SK-N-MC (cell line): ENCODE results near the gene ZSCAN30.

Experiments
- DNase-seq: peaks from one replicate; pipeline ENCODE4 v3.0.0-alpha.2; 2011; ENCODE audit warnings: low read depth, low spot score
- H3K27ac ChIP-seq: fragments of 200-600 bp; sonication (generic); 2 replicates; pipeline ENCODE4 v1.5.1; 2016; ENCODE audit warnings: mixed run types
- H3K36me3 ChIP-seq: fragments of 200-600 bp; sonication (generic); 2 replicates; pipeline ENCODE4 v1.6.1; 2017; ENCODE audit warnings: antibody characterized with exemption, low read length, mixed read lengths; ENCODE audit not compliant: insufficient read depth
- H3K4me3 ChIP-seq: fragments of 200-600 bp; sonication (generic); 2 replicates; pipeline ENCODE4 v1.5.1; 2016
- H3K9ac ChIP-seq: fragments of 200-600 bp; sonication (generic); 2 replicates; pipeline ENCODE4 v1.8.0; 2017; ENCODE audit warnings: mixed run types, mixed read lengths; ENCODE audit not compliant: insufficient read length
- H3K9me3 ChIP-seq: fragments of 200-600 bp; sonication (generic); 2 replicates; pipeline ENCODE4 v1.6.1; 2017; ENCODE audit warnings: low read depth, mild to moderate bottlenecking, antibody characterized with exemption, low read length, moderate library complexity, mixed read lengths
- EZH2 ChIP-seq: fragments of 200-600 bp; sonication (generic); IDR thresholded peaks from one replicate; pipeline ENCODE4 v1.6.1; 2017; ENCODE audit warnings: antibody characterized with exemption
- FOXP2 ChIP-seq: optimal IDR thresholded peaks from 2 replicates; pipeline ENCODE3; 2011; ENCODE audit warnings: mild to moderate bottlenecking, moderate library complexity; ENCODE audit not compliant: insufficient read depth; ENCODE audit errors: extremely low read length, control extremely low read depth
- POLR2AphosphoS5 ChIP-seq: IDR thresholded peaks from 2 replicates; pipeline ENCODE4 v1.6.1; 2012; ENCODE audit warnings: mild to moderate bottlenecking, low read depth, low read length, borderline replicate concordance

Gene ZSCAN30

DNA sequence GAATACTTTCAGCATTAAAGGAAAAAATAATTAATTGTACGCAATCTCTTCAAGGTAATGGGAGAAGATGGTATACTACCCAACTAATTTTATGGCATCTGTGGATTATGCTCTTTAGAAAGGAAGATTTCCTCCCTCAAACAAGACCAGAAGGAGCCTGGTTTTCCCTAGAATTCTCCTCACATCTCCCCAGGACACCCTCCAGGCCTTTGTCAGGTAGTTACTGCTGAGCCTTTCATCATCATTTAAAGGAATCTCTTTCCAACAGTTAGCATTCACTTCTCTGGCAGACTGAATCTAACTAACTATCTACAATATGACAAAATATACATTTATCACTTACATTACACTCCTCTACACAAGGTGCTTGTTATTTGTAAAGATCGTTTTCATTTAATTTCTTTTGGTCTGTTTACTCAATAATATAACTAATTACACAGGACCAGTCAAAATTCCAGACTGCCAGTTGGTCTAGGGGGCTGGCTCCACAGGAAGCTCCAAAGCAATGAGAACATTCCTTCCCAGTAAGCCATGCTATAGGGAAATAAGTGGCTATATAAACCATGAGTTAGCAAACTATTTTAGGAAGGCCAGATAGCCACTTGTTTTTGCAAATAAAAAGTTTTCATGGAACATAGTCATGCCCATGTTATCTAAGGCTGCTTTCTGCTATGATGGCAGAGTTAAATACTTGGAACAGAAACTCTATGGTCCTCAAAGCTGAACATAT lies 35.1 kb upstream of the ZSCAN30 start:
- no peak overlapping the region for H3K27ac ChIP-seq
- no peak overlapping the region for H3K4me3 ChIP-seq
- H3K36me3 ChIP-seq = no peaks in the 10 kb centered on the region
- no peak for DNase-seq
- no peaks in the 10 kb centered on the region for H3K9me3 ChIP-seq
- TF ChIP-seq FOXP2 (no peak), EZH2 (no peak), POLR2AphosphoS5 (no peak)
- no peak overlapping the region for H3K9ac ChIP-seq

GRCh38 chr18:35322486-35323458 lies 32.7 kb upstream of the ZSCAN30 start:
- Histone ChIP-seq H3K27ac (no peak overlapping the region), H3K36me3 (no peaks in the 10 kb centered on the region), H3K9ac (no peak overlapping the region), H3K4me3 (no peak overlapping the region), H3K9me3 (no peaks in the 10 kb centered on the region)
- DNase-seq = no peak
- TF ChIP-seq EZH2 (no peak), POLR2AphosphoS5 (no peak), FOXP2 (no peak)

DNA sequence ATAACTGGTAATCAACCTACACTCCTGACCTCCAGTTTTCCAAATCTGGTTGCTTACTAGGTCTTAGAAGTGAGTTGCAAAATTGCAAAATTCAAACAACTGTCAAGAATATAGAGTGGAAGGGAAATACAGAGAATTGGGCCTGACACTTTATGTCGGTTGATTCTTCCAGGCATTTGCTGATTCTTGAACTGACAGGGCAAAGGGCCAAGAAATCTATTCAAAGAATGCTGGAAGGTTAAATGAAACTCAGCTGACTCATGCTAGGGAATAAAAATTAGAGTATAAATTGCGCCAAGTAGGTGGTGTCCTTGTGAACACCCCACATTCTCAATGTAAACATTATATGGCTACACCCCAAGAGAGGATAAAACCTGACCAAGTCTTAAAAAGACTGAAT lies 21.5 kb upstream of the ZSCAN30 start:
- Histone ChIP-seq H3K9ac (no peak overlapping the region), H3K4me3 (no peak overlapping the region), H3K9me3 (peaks cover 14% of the 10 kb centered on the region; the same call in 1 of the 2 replicates), H3K27ac (no peak overlapping the region), H3K36me3 (peaks cover 11% of the 10 kb centered on the region)
- no peak for DNase-seq
- no peak for TF ChIP-seq FOXP2
- TF ChIP-seq EZH2 = no peak
- no peak for TF ChIP-seq POLR2AphosphoS5

- TF ChIP-seq EZH2 = no peak
- TF ChIP-seq FOXP2 = no peak
- TF ChIP-seq POLR2AphosphoS5 = no peak
- peaks cover 58% of the 10 kb centered on the region for H3K36me3 ChIP-seq
- peaks cover 34% of the 10 kb centered on the region; the same call in 1 of the 2 replicates for H3K9me3 ChIP-seq
- H3K9ac ChIP-seq = no peak overlapping the region
- H3K27ac ChIP-seq = no peak overlapping the region
- no peak for DNase-seq
- no peak overlapping the region for H3K4me3 ChIP-seq
Observed at GRCh38 chr18:35306588-35307250, 16.7 kb upstream of the ZSCAN30 start.

- Histone ChIP-seq H3K27ac (no peak overlapping the region), H3K9ac (no peak overlapping the region), H3K4me3 (no peak overlapping the region), H3K9me3 (peaks cover 47% of the 10 kb centered on the region; the same call in 1 of the 2 replicates), H3K36me3 (peaks cover 78% of the 10 kb centered on the region)
- TF ChIP-seq FOXP2 (no peak), EZH2 (no peak), POLR2AphosphoS5 (no peak)
- no peak for DNase-seq
Observed at GRCh38 chr18:35303610-35304009, 13.6 kb upstream of the ZSCAN30 start.

- Histone ChIP-seq H3K36me3 (peaks cover 79% of the 10 kb centered on the region), H3K4me3 (no peak overlapping the region), H3K9ac (no peak overlapping the region), H3K27ac (no peak overlapping the region), H3K9me3 (peaks cover 9% of the 10 kb centered on the region; the same call in 1 of the 2 replicates)
- DNase-seq = no peak
- TF ChIP-seq EZH2 = no peak
- TF ChIP-seq FOXP2 = no peak
- TF ChIP-seq POLR2AphosphoS5 = no peak
Observed at GRCh38 chr18:35296060-35296459, 6.0 kb upstream of the ZSCAN30 start.

DNA sequence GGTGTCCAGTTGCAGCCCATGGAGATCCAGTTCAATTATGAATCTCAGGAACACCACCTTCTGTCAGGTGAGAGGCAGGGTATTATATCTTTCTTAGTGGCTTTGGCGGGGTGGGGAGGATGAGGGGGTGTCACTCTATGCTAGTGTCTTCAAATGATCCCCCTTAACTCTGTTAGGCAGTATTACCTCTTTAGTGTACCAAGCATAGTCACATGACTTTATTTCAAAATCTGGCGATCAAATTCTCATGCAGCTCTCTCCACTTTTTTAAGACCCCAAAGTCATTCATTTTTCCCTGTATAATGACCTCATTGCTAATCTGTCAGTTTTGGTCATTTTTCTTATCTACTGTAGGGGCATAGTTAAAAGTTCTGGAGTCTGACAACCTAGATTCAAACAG lies 1.1 kb upstream of the ZSCAN30 start:
- DNase-seq = no peak
- Histone ChIP-seq H3K27ac (no peak overlapping the region), H3K9me3 (peaks cover 5% of the 10 kb centered on the region), H3K4me3 (peak overlapping the region; percentile 90), H3K9ac (peak overlapping the region; percentile 88), H3K36me3 (peaks cover 44% of the 10 kb centered on the region)
- no peak for TF ChIP-seq FOXP2
- no peak for TF ChIP-seq POLR2AphosphoS5
- TF ChIP-seq EZH2 = no peak

- H3K27ac ChIP-seq = no peak overlapping the region
- no peak for TF ChIP-seq POLR2AphosphoS5
- TF ChIP-seq EZH2 = no peak
- TF ChIP-seq FOXP2 = no peak
- DNase-seq = no peak
- H3K4me3 ChIP-seq = peak overlapping the region; percentile 90
- peaks cover 30% of the 10 kb centered on the region for H3K36me3 ChIP-seq
- H3K9ac ChIP-seq = peak overlapping the region; percentile 88
- peaks cover 5% of the 10 kb centered on the region for H3K9me3 ChIP-seq
Observed at GRCh38 chr18:35289727-35290093, 319 bp downstream of the ZSCAN30 start.
